Stomach (tissue), 9 donors: Measurements from ENCODE around the gene SLC35B2. TPM values are rescaled to one million over a fixed set of nuclear protein-coding genes. Genes with fewer than 3 reads are reported as not detected.

Experiments used
- DNase-seq, 2 donors: peaks; one replicate each; pipeline versions ENCODE4 v3.0.0 to v3.0.0-alpha.2; 2013 to 2019
- H3K27ac ChIP-seq, 5 donors: fragments of 200-600 bp in 4 of 5; sonication (generic) in 4 of 5; one replicate each; pipeline ENCODE4 v1.5.1; 2013 to 2019; ENCODE audit warnings: mild to moderate bottlenecking in 1 of 5, moderate library complexity in 1 of 5
- H3K27me3 ChIP-seq, 3 donors: fragments of 200-600 bp; sonication (generic); one replicate each; pipeline ENCODE4 v1.5.1; 2017 to 2019; ENCODE audit warnings: mixed run types in 1 of 3
- H3K36me3 ChIP-seq, 4 donors: fragments of 200-600 bp; sonication (generic); 1 replicate in 3 of 4; 2 replicates in 1 of 4; pipeline ENCODE4 v1.5.1; 2016 to 2019
- H3K4me1 ChIP-seq, 4 donors: fragments of 200-600 bp; sonication (generic); one replicate each; pipeline ENCODE4 v1.5.1; 2016 to 2019
- H3K4me3 ChIP-seq, 4 donors: fragments of 200-600 bp; sonication (generic) in 3 of 4; one replicate each; pipeline ENCODE4 v1.5.1; 2016 to 2019; ENCODE audit warnings: mild to moderate bottlenecking in 1 of 4
- H3K9me3 ChIP-seq, 4 donors: fragments of 200-600 bp; sonication (generic); one replicate each; pipeline ENCODE4 v1.5.1; 2016 to 2019
- CTCF ChIP-seq, 7 experiments: fragments of 450-650 bp in 4 of 7; fragments of 200-600 bp in 3 of 7; sonication (generic) in 3 of 7; IDR thresholded peaks; one replicate each; pipeline ENCODE4 v1.5.1; 2016 to 2019; ENCODE audit warnings: antibody characterized with exemption in 7 of 7, control low read depth in 2 of 7, mild to moderate bottlenecking in 1 of 7
- EP300 ChIP-seq: sonication (generic); formaldehyde crosslinking; IDR thresholded peaks from one replicate; pipeline ENCODE4 v1.6.1; 2017; ENCODE audit warnings: antibody characterized with exemption
- POLR2A ChIP-seq, 4 donors: fragments of 450-650 bp; IDR thresholded peaks; one replicate each; pipeline ENCODE4 v1.6.1; 2016; ENCODE audit warnings: antibody characterized with exemption in 4 of 4, control low read depth in 2 of 4, mild to moderate bottlenecking in 1 of 4, moderate library complexity in 1 of 4
- POLR2AphosphoS5 ChIP-seq, 3 donors: sonication (generic); formaldehyde crosslinking; IDR thresholded peaks; one replicate each; pipeline ENCODE4 v1.6.1; 2016; ENCODE audit warnings: antibody characterized with exemption in 3 of 3
- WGBS, 5 donors: extraction: QIAGEN DNeasy Blood & Tissue Kit in 3 of 5; methylation state at CpG; one replicate each; pipeline versions ENCODE4 v1.1.5 to v1.1.7; 2013 to 2018; 5-methylcytosine and 5-hydroxymethylcytosine counted together
- intact Hi-C: fragments of 100-400 bp; cut with DNase I; formaldehyde crosslinking; loops from one replicate; pipeline ENCODE4 v1.15.1; 2023; ENCODE audit warnings: low total_unique reads
- polyA plus RNA-seq, 3 donors: library from polyadenylated mRNA; stranded (reverse); fragments of 200-250 nt; gene quantifications; one replicate each; pipeline ENCODE4 v1.2.3, GENCODE V29; 2013
- total RNA-seq, 5 donors: library from RNA; depleted of rRNA; stranded (reverse); fragments of >200 nt; gene quantifications; one replicate each; pipeline versions ENCODE4 v1.1.0 to v1.2.3, GENCODE V29; 2014 to 2016
- donor health status: healthy with polysubstance abuse.
- donor health status: Bipolar disorder and iron deficiency.
- donor health status: healthy.

The SLC35B2 gene
- total and polyA plus RNA-seq, 8 donors: 1.4 to 60.1 (median 16.9) TPM

GRCh38 chr6:44301106-44301505, 43.8 kb upstream of the SLC35B2 start:
- no peaks in the 10 kb centered on the region for H3K9me3 ChIP-seq
- no peak overlapping the region for H3K4me3 ChIP-seq
- peaks cover 52 to 66% (median 62%) of the 10 kb centered on the region in 4 donors for H3K36me3 ChIP-seq
- peaks cover 0 to 26% (median 21%) of the 10 kb centered on the region in 3 donors for H3K27me3 ChIP-seq
- no peak for DNase-seq
- intact Hi-C loops: no loop called here
- TF ChIP-seq POLR2A (IDR thresholded peaks at IDR 0.05): no peak
- no peak for TF ChIP-seq EP300
- no peak for TF ChIP-seq CTCF (IDR thresholded peaks at IDR 0.05)
- no peak for TF ChIP-seq POLR2AphosphoS5 (IDR thresholded peaks at IDR 0.05)
- no peak overlapping the region for H3K27ac ChIP-seq
- H3K4me1 ChIP-seq: peaks cover 14 to 18% (median 17%) of the 10 kb centered on the region in 4 donors
- WGBS, 5 donors: 89 to 94% (median 90%) methylated on average over 4 to 8 of the region's 8 CpGs

DNA sequence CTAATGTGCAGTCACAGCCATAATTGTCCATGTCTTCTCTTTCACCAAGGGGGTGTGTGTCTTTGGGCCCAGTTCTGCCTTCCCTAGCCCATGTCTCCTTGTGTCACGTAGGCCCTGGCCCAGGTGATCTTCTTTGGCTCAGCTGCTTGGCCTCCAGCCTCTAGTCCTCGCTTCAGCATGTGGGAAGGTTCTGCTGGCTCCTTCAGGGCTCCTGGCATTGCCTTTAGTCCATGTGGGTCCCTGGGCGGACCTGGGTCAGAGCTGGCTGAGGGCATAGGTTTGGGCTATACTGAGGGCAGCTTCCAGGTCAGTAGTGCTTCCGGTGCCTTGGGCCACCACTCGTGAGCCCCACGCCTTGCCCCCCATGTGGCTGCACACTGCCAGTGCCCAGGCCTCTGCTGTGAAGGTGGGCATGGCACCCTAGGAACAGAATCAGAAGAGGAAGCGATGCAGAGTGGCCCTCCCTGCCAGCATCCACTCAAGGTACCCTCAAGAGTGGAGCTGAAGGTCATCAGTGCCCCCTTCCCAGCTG, 43.0 kb upstream of the SLC35B2 start:
- H3K36me3 ChIP-seq: peaks cover 51 to 58% (median 54%) of the 10 kb centered on the region in 4 donors
- 83 to 88% (median 86%) methylated on average over 7 of the region's 7 CpGs for WGBS, 5 donors

GRCh38 chr6:44298864-44299263, 41.5 kb upstream of the SLC35B2 start:
- Histone ChIP-seq H3K27me3 (peaks cover 7 to 48% (median 39%) of the 10 kb centered on the region in 3 donors), H3K27ac (no peak overlapping the region), H3K36me3 (peaks cover 38 to 43% (median 40%) of the 10 kb centered on the region in 4 donors), H3K4me1 (peaks cover 14 to 18% (median 17%) of the 10 kb centered on the region in 4 donors), H3K4me3 (no peak overlapping the region), H3K9me3 (no peaks in the 10 kb centered on the region)
- intact Hi-C loops: no loop called here
- TF ChIP-seq POLR2AphosphoS5 (IDR thresholded peaks at IDR 0.05) (no peak), POLR2A (IDR thresholded peaks at IDR 0.05) (no peak), EP300 (no peak), CTCF (IDR thresholded peaks at IDR 0.05) (no peak)
- no peak for DNase-seq
- WGBS, 5 donors: 79 to 84% (median 80%) methylated on average over 3 of the region's 3 CpGs

More for the DNA sequence above, 43.0 kb upstream of the SLC35B2 start:
- TF ChIP-seq POLR2A (IDR thresholded peaks at IDR 0.05) (no peak), CTCF (IDR thresholded peaks at IDR 0.05) (no peak), POLR2AphosphoS5 (IDR thresholded peaks at IDR 0.05) (no peak), EP300 (no peak)
- Histone ChIP-seq H3K4me1 (peaks cover 14 to 18% (median 17%) of the 10 kb centered on the region in 4 donors), H3K27ac (no peak overlapping the region), H3K9me3 (no peaks in the 10 kb centered on the region), H3K4me3 (no peak overlapping the region), H3K27me3 (peaks cover 3 to 34% (median 27%) of the 10 kb centered on the region in 3 donors)
- intact Hi-C loops: no loop called here
- DNase-seq: no peak

GRCh38 chr6:44298055-44298803, 40.9 kb upstream of the SLC35B2 start:
- H3K27ac ChIP-seq: no peak overlapping the region
- DNase-seq: peak in 1 of 2 donors; percentile 37
- H3K36me3 ChIP-seq: peaks cover 31 to 37% (median 33%) of the 10 kb centered on the region in 4 donors
- 32 to 40% (median 37%) methylated on average over 16 to 20 of the region's 20 CpGs for WGBS, 5 donors
- peaks cover 14 to 18% (median 17%) of the 10 kb centered on the region in 4 donors for H3K4me1 ChIP-seq
- intact Hi-C loops: no loop called here
- H3K9me3 ChIP-seq: no peaks in the 10 kb centered on the region
- H3K4me3 ChIP-seq: peak overlapping the region in 3 of 4 donors; percentile 41 to 59 (median 54)
- no peak for TF ChIP-seq POLR2AphosphoS5 (IDR thresholded peaks at IDR 0.05)
- peaks cover 7 to 55% (median 42%) of the 10 kb centered on the region in 3 donors for H3K27me3 ChIP-seq
